ENCODE measurements around the gene RAET1G.

GRCh38 chr6:149950423-149950822 lies 27.5 kb upstream of the RAET1G start:
- TF ChIP-seq CTCF (IDR thresholded peaks at IDR 0.05) (no peak), EP300 (IDR thresholded peaks at IDR 0.05) (no peak), POLR2AphosphoS5 (IDR thresholded peaks at IDR 0.05) (no peak), POLR2A (IDR thresholded peaks at IDR 0.05) (no peak)

Measured in upper lobe of left lung (tissue), 4 donors.